DND-41 (cell line): ENCODE data around the gene SLCO4A1.

Experiments used
- CTCF ChIP-seq: IDR thresholded peaks from 2 replicates; pipeline ENCODE4 v1.5.1; 2012; ENCODE audit warnings: borderline replicate concordance, low read length, moderate library complexity, mild to moderate bottlenecking; ENCODE audit not compliant: poor library complexity, severe bottlenecking; ENCODE audit errors: extremely low read depth
- EZH2 ChIP-seq: IDR thresholded peaks from 3 replicates; pipeline ENCODE4 v1.6.1; 2012; ENCODE audit warnings: borderline replicate concordance, low read depth, mild to moderate bottlenecking, moderate library complexity, low read length, inconsistent platforms; ENCODE audit not compliant: severe bottlenecking

GRCh38 chr20:62699296-62699695, 57.0 kb downstream of the SLCO4A1 start:
- TF ChIP-seq CTCF (no peak), EZH2 (no peak)
